Activated T-cell treated with anti-CD3 and anti-CD28 coated beads, Interleukin-2, amount 50 U/mL, for 72 hours (primary cell): ENCODE data around the gene TRIM75. TPM values are rescaled to one million over a fixed set of nuclear protein-coding genes. Genes with fewer than 3 reads are reported as not detected.
"Not testable (repeated sequence)": the region's sequence is repeated elsewhere in the genome, so short reads cannot be mapped to it uniquely, and the experiment has no call there.

ENCODE experiments used
- ATAC-seq, 2 donors: fragments of 150-1000 bp; cut with Tn5 transposase; replicated peaks in 1 of 2; 2 replicates each; pipeline ENCODE4 v1.10.0; 2021; ENCODE audit warnings: moderate library complexity in 2 of 2, mild to moderate bottlenecking in 1 of 2
- DNase-seq, 2 donors: peaks; one replicate each; pipeline ENCODE4 v3.0.0; 2021 to 2022; ENCODE audit warnings: mixed read lengths in 1 of 2
- H3K27ac Mint-ChIP-seq: one replicate; pipeline ENCODE4 v1.8.0; 2022; ENCODE audit warnings: mild to moderate bottlenecking, moderate library complexity, mixed read lengths
- H3K27me3 Mint-ChIP-seq: one replicate; pipeline ENCODE4 v1.8.0; 2022; ENCODE audit warnings: low read depth, mixed read lengths
- H3K36me3 Mint-ChIP-seq, 2 donors: one replicate each; pipeline ENCODE4 v1.8.0; 2022; ENCODE audit warnings: mixed read lengths in 2 of 2, mild to moderate bottlenecking in 1 of 2; ENCODE audit not compliant: insufficient read depth in 2 of 2
- H3K4me1 Mint-ChIP-seq: one replicate; pipeline ENCODE4 v1.8.0; 2022; ENCODE audit warnings: low read depth, mixed read lengths
- H3K4me3 Mint-ChIP-seq, 2 donors: one replicate each; pipeline ENCODE4 v1.8.0; 2022; ENCODE audit warnings: mild to moderate bottlenecking in 2 of 2, mixed read lengths in 2 of 2, moderate library complexity in 2 of 2
- H3K9me3 Mint-ChIP-seq, 2 donors: one replicate each; pipeline ENCODE4 v1.8.0; 2022; ENCODE audit warnings: mixed read lengths in 2 of 2
- total RNA-seq, 2 donors: library from RNA; stranded (reverse); gene quantifications; one replicate each; pipeline ENCODE4 v1.2.3, GENCODE V29; 2022

TRIM75 gene
- total RNA-seq, 2 donors from 2014 or later: not detected

- ATAC-seq (no peak), DNase-seq (no peak)
- H3K4me3 Mint-ChIP-seq: no peak within 1 kb of the TSS
- H3K36me3 Mint-ChIP-seq: no peaks in the 10 kb centered on the region
- no peaks in the 10 kb centered on the region for H3K4me1 Mint-ChIP-seq
- no peaks in the 10 kb centered on the region for H3K9me3 Mint-ChIP-seq
- peaks cover 8% of the 10 kb centered on the region for H3K27me3 Mint-ChIP-seq
- no peak within 1 kb of the TSS for H3K27ac Mint-ChIP-seq
Observed at GRCh38 chr4:165031436-165032211, 22.0 kb upstream of the TRIM75 start, which contains the start of gene TRIM60. Gene TRIM60 (plus strand): TSS chr4:165031999. CDS start chr4:165040073, 8,074 bp downstream.

DNA sequence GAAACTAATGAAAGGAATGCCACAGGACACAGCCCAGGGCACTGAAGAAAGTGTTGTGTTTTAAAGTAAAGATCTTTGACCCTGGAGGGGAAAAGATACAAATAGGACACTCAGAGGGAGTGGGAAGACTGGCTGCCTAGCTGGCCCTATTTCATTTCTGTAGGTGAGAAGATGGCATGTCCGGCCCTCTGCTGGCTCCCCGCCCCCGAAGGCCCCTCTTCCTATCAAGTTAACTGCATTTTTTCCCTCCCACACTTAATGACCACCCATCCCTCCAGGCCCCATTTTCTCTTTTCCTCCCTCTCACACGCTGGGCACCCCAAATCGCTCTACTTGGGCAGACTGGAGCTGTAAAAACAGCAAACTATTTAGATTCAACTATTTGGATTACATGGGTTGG, 5.5 kb upstream of the TRIM75 start:
- Mint-ChIP-seq H3K4me3 (no peak overlapping the region), H3K4me1 (no peaks in the 10 kb centered on the region), H3K9me3 (no peaks in the 10 kb centered on the region), H3K27me3 (peaks cover 8% of the 10 kb centered on the region), H3K27ac (no peak overlapping the region), H3K36me3 (no peaks in the 10 kb centered on the region)
- DNase-seq (no peak), ATAC-seq (no peak)

DNA sequence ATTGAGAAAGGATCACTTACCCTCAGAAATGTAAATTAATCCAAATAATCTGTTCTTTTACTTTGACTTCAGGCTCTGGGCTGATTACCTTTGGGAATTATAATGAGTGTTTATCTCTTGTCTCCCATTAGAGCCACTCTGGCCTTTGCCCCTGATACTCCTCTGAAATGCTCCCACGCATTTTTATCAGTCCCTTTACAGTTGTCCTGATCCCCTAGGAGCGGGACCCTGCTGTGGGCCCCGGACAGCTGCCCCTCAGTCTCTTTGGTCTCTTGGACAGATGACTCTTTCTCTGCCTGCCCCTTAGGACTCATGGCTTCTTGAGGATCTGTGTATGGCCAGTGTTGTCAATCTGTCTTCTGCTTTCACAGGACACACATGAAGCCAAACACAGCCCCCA, 1.0 kb upstream of the TRIM75 start:
- Mint-ChIP-seq H3K27me3 (no peaks in the 10 kb centered on the region), H3K4me1 (no peaks in the 10 kb centered on the region), H3K9me3 (no peaks in the 10 kb centered on the region), H3K27ac (no peak overlapping the region), H3K4me3 (no peak overlapping the region), H3K36me3 (no peaks in the 10 kb centered on the region)
- DNase-seq (no peak), ATAC-seq (no peak)

- H3K4me1 Mint-ChIP-seq: no peaks in the 10 kb centered on the region
Observed at GRCh38 chr4:165055601-165056000, 1.9 kb downstream of the TRIM75 start.

GRCh38 chr4:165058666-165059065, 5.0 kb downstream of the TRIM75 start:
- no peaks in the 10 kb centered on the region for H3K9me3 Mint-ChIP-seq
- ATAC-seq: no peak
- DNase-seq: no peak
- H3K27ac Mint-ChIP-seq: no peak overlapping the region
- H3K4me1 Mint-ChIP-seq: no peaks in the 10 kb centered on the region
- no peaks in the 10 kb centered on the region for H3K27me3 Mint-ChIP-seq
- H3K36me3 Mint-ChIP-seq: no peaks in the 10 kb centered on the region
- no peak overlapping the region for H3K4me3 Mint-ChIP-seq

More at GRCh38 chr4:165055601-165056000, 1.9 kb downstream of the TRIM75 start:
- Mint-ChIP-seq H3K27me3 (no peaks in the 10 kb centered on the region), H3K9me3 (no peaks in the 10 kb centered on the region), H3K4me3 (no peak overlapping the region), H3K27ac (no peak overlapping the region), H3K36me3 (no peaks in the 10 kb centered on the region)
- no peak for ATAC-seq
- DNase-seq: no peak

- Mint-ChIP-seq H3K27me3 (no peaks in the 10 kb centered on the region), H3K36me3 (no peaks in the 10 kb centered on the region), H3K27ac (no peak overlapping the region), H3K4me1 (no peaks in the 10 kb centered on the region), H3K9me3 (no peaks in the 10 kb centered on the region), H3K4me3 (no peak overlapping the region)
- no peak for DNase-seq
- ATAC-seq: no peak
Observed at GRCh38 chr4:165059386-165059785, 5.7 kb downstream of the TRIM75 start.

GRCh38 chr4:165060938-165061337, 7.3 kb downstream of the TRIM75 start:
- no peak for DNase-seq
- Mint-ChIP-seq H3K36me3 (no peaks in the 10 kb centered on the region), H3K4me3 (no peak overlapping the region), H3K27me3 (no peaks in the 10 kb centered on the region), H3K27ac (no peak overlapping the region), H3K9me3 (no peaks in the 10 kb centered on the region), H3K4me1 (no peaks in the 10 kb centered on the region)
- ATAC-seq: no peak

GRCh38 chr4:165070560-165070959, 16.9 kb downstream of the TRIM75 start:
- Mint-ChIP-seq H3K9me3 (no peaks in the 10 kb centered on the region), H3K27me3 (no peaks in the 10 kb centered on the region), H3K4me3 (no peak overlapping the region), H3K27ac (no peak overlapping the region), H3K36me3 (no peaks in the 10 kb centered on the region), H3K4me1 (no peaks in the 10 kb centered on the region)
- no peak for ATAC-seq
- DNase-seq: no peak

GRCh38 chr4:165073346-165073745, 19.7 kb downstream of the TRIM75 start:
- not testable (repeated sequence) for H3K4me1 Mint-ChIP-seq, ATAC-seq, H3K9me3 Mint-ChIP-seq, H3K27ac Mint-ChIP-seq, DNase-seq, H3K4me3 Mint-ChIP-seq, H3K27me3 Mint-ChIP-seq, H3K36me3 Mint-ChIP-seq

GRCh38 chr4:165077034-165077578, 23.4 kb downstream of the TRIM75 start:
- no peak for DNase-seq
- H3K9me3 Mint-ChIP-seq: no peaks in the 10 kb centered on the region
- peak overlapping the region; percentile 68 for H3K27ac Mint-ChIP-seq
- H3K36me3 Mint-ChIP-seq: peaks cover 0 to 5% of the 10 kb centered on the region in 2 donors
- H3K27me3 Mint-ChIP-seq: no peaks in the 10 kb centered on the region
- no peak overlapping the region for H3K4me3 Mint-ChIP-seq
- no peaks in the 10 kb centered on the region for H3K4me1 Mint-ChIP-seq
- no peak for ATAC-seq

- ATAC-seq: no peak
- no peak for DNase-seq
- Mint-ChIP-seq H3K27me3 (no peaks in the 10 kb centered on the region), H3K4me1 (no peaks in the 10 kb centered on the region), H3K9me3 (no peaks in the 10 kb centered on the region), H3K36me3 (peaks cover 0 to 7% of the 10 kb centered on the region in 2 donors), H3K27ac (no peak overlapping the region), H3K4me3 (no peak overlapping the region)
Observed at GRCh38 chr4:165079476-165079875, 25.8 kb downstream of the TRIM75 start.

- H3K4me1 Mint-ChIP-seq, H3K36me3 Mint-ChIP-seq, ATAC-seq, H3K9me3 Mint-ChIP-seq, H3K4me3 Mint-ChIP-seq, H3K27ac Mint-ChIP-seq, H3K27me3 Mint-ChIP-seq, DNase-seq: not testable (repeated sequence)
Observed at GRCh38 chr4:165084787-165085186, 31.1 kb downstream of the TRIM75 start.

GRCh38 chr4:165085946-165086345, 32.3 kb downstream of the TRIM75 start:
- no peaks in the 10 kb centered on the region for H3K27me3 Mint-ChIP-seq
- peaks cover 3 to 10% of the 10 kb centered on the region in 2 donors for H3K36me3 Mint-ChIP-seq
- no peak overlapping the region for H3K27ac Mint-ChIP-seq
- ATAC-seq (no peak), DNase-seq (no peak)
- H3K4me3 Mint-ChIP-seq: no peak overlapping the region
- no peaks in the 10 kb centered on the region for H3K4me1 Mint-ChIP-seq
- no peaks in the 10 kb centered on the region for H3K9me3 Mint-ChIP-seq

DNA sequence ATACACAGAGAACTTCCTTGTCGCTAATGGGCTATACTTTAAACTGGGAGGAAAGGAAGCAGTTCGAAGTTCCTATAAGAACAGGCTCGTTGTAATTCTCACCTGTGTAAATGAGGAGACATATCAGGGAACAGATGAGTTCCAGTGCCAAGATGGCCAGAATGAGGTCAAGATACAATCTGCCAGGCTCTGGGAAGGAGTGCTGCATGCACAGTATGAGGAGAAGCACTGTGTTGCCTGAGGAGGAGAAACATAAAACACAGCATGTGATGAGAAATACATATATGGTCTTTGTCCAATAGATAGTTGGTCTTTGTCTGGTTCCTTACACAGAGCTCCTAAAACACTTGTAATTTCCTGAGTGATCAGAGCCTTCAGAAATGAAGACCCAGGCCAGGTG, 34.7 kb downstream of the TRIM75 start:
- H3K4me3 Mint-ChIP-seq: no peak overlapping the region
- H3K4me1 Mint-ChIP-seq: no peaks in the 10 kb centered on the region
- ATAC-seq: no peak
- no peak for DNase-seq
- H3K36me3 Mint-ChIP-seq: peaks cover 3 to 10% of the 10 kb centered on the region in 2 donors
- H3K27me3 Mint-ChIP-seq: no peaks in the 10 kb centered on the region
- H3K27ac Mint-ChIP-seq: no peak overlapping the region
- H3K9me3 Mint-ChIP-seq: no peaks in the 10 kb centered on the region
